Fibroblast of pulmonary artery (primary cell): ENCODE measurements around the gene THEMIS.

Experiments
- DNase-seq: peaks from one replicate; pipeline ENCODE4 v3.0.0-alpha.2; 2010; ENCODE audit warnings: low read depth
- H3K4me3 ChIP-seq: replicated peaks from 2 replicates; pipeline ENCODE4 v1.5.1; 2011; ENCODE audit warnings: low read depth, mild to moderate bottlenecking, control low read depth, low read length, moderate library complexity
- CTCF ChIP-seq: IDR thresholded peaks from 2 replicates; pipeline ENCODE4 v1.5.1; 2011; ENCODE audit warnings: mild to moderate bottlenecking, control low read depth, low read length, inconsistent platforms; ENCODE audit errors: missing control alignments

The THEMIS gene

DNA sequence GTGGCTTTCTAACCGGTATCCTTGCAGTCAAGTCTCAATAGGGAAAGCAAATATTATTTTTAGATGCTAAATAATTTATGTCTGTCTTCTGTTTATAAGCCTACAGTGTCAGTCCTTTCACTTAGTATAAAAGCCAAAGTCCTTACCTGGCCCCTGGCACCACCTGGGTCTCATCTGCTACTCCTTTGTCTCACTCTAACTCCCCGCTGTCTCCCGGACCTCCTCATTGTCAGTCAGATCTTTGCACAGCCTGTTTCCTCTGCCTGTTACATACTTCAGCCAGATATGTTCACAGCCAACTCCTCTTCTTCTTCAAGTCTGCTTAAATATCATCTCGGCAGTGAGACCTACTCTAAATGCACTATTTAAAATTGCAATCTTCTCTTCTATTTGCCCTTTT lies 84.2 kb downstream of the THEMIS start:
- no peak for TF ChIP-seq CTCF
- H3K4me3 ChIP-seq = no peak overlapping the region
- DNase-seq = no peak

DNA sequence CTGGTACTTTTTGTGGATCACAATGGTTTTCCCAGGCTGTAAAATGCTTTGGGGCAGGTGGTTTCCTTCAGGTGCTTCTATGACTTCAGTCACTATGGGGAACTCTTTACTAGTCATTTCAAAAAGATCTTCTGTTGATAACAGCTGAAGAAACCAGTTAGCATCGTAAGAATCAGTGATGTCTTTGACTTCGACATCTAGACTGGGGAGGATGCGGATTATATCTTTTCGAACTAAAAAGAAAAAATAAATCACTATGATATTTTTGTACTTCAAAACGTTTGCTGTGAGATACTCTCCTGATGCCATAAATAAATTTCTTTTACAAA lies 87.2 kb downstream of the THEMIS start:
- no peak for DNase-seq
- no peak overlapping the region for H3K4me3 ChIP-seq
- TF ChIP-seq CTCF = no peak

DNA sequence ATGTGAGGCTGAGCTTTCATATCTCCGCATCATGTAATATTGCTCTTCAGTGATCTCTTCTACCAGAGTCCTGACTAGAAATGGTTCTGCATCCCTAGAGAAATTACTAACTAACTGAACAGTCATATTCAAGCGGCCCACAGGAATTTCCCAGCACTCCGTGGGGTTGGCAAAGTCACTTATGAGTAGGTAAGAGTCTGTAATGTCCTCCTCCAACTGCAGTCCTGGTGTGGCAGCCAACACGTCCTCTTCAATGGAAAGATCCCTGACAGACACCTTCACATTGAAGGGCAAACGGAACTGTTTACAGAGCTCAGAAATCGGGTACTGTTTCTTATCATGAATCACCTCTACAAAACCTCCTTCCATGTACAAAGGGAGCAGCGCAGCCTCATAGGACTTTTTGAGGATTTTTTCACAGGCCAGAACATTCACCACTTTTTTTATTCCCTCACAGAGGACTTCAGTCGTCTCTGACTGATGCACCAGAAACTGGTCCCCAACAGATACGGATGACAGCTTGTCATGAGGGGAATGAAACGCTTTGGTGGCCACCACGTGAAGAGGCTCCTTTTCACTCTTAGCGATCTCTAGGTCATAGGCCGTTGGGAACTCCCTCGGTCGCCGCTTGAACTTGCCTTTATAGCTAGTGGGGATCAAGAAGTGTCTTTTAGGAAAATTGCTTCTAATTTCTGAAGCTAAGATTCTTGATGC lies 87.7 kb downstream of the THEMIS start:
- TF ChIP-seq CTCF = no peak
- no peak for DNase-seq
- no peak overlapping the region for H3K4me3 ChIP-seq

DNA sequence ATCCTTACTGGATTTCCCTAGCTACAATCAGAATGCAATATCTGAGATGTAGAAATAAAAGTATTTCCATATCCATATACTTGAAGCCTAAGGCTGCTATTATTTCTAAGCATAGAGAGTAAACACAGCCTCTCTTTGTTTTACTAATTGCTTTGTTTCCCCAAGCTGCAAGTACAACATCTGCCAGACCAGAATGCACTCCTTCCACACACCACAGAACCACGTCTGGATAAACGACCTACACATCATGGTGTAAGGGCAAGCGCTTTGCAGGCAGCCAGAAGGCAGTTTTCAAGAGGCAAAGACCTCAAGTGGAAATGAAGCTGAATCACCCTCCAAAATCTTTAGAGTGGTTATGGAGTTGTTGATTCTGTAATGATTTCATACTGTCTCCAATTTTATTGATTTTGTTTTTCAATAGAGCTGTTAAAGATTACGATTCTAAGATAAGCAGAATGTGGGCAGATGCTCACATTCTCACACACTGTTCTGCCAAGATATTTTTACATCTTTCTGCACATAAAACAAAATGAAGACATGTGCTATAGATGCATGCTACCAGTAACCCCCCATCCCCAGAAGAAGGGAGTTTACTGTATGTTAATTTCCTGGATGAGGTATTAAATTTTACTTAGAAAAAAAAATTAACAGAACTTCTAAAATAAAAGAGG lies 88.8 kb downstream of the THEMIS start:
- no peak for TF ChIP-seq CTCF
- H3K4me3 ChIP-seq = no peak overlapping the region
- no peak for DNase-seq

DNA sequence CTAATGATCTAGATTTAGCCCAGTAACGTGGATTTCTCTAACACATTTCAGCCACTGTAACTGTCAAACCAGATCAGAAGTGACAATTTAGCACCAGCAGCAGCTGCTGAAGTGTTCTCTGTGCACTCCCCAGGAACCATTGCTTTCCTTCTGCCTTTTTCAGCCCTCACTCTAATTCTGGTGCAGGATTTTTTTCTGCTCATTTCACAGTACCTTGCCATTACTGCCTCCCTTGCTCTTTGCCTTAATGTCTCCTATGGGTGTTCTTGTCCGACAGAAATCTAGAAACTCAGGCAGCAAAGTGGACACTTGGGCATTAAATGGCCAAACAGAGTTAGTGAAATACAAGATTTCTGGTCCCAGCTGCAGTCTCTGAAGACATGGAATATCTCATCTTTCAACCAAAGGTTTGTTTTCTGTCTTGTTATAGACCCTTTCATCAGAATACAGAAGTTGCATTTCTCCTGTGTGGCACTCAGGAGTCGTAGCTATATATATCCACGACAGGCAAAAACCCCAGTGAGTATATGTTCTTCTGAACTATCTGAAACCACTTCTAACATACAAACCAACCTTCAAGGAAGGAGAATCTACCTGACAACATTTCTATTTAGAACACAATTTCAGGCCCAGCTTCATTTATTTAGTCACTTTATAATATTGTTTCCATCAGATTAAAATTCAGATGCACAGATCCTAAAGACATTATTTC lies 92.9 kb downstream of the THEMIS start:
- DNase-seq = no peak
- no peak for TF ChIP-seq CTCF
- no peak overlapping the region for H3K4me3 ChIP-seq

- no peak overlapping the region for H3K4me3 ChIP-seq
- no peak for TF ChIP-seq CTCF
Observed at GRCh38 chr6:127796713-127797112, 104.1 kb downstream of the THEMIS start.

GRCh38 chr6:127794405-127794804 lies 106.5 kb downstream of the THEMIS start:
- DNase-seq = no peak
- no peak overlapping the region for H3K4me3 ChIP-seq
- TF ChIP-seq CTCF = no peak

More at GRCh38 chr6:127796713-127797112, 104.1 kb downstream of the THEMIS start:
- DNase-seq = no peak
